Measurements from ENCODE around the gene FARP1.

- TF ChIP-seq CTCF (IDR thresholded peaks at IDR 0.05) (no peak), SMC3 (IDR thresholded peaks at IDR 0.05; ENCODE audit: low read depth, low read length) (no peak), EZH2phosphoT487 (IDR thresholded peaks at IDR 0.05; ENCODE audit: borderline replicate concordance, low read depth) (no peak), TCF12 (IDR thresholded peaks at IDR 0.05) (no peak), YY1 (IDR thresholded peaks at IDR 0.05; ENCODE audit: low read depth) (no peak), RFX5 (IDR thresholded peaks at IDR 0.05; ENCODE audit: low read length) (no peak), TAF1 (IDR thresholded peaks at IDR 0.05; ENCODE audit: borderline replicate concordance, low read depth, low read length) (no peak), USF1 (IDR thresholded peaks at IDR 0.05; ENCODE audit: borderline replicate concordance, low read depth) (no peak), FOSL2 (IDR thresholded peaks at IDR 0.05; ENCODE audit: borderline replicate concordance, low read depth) (no peak), EP300 (IDR thresholded peaks at IDR 0.05; ENCODE audit: borderline replicate concordance in 1 of 2, low read depth in 1 of 2, low read length in 1 of 2) (no peak), JUND (IDR thresholded peaks at IDR 0.05) (no peak), NFIC (IDR thresholded peaks at IDR 0.05; ENCODE audit: borderline replicate concordance) (no peak), RXRA (IDR thresholded peaks at IDR 0.05; ENCODE audit: borderline replicate concordance, low read depth) (no peak)
- TF ChIP-seq, protein P1, sequence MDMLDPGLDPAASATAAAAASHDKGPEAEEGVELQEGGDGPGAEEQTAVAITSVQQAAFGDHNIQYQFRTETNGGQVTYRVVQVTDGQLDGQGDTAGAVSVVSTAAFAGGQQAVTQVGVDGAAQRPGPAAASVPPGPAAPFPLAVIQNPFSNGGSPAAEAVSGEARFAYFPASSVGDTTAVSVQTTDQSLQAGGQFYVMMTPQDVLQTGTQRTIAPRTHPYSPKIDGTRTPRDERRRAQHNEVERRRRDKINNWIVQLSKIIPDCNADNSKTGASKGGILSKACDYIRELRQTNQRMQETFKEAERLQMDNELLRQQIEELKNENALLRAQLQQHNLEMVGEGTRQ (IDR thresholded peaks at IDR 0.05; ENCODE audit: borderline replicate concordance, low read depth, low read length) = no peak
Measured at GRCh38 chr13:98398581-98398980, 255.7 kb downstream of the FARP1 start.
